GM10248 (cell line): ENCODE measurements around the gene XPOT.

Source experiments
- CTCF ChIA-PET: fragments of 300-600 bp; sonication (Branson Sonifier 250); formaldehyde crosslinking; extraction: SDS; loops from one replicate; lab custom pipeline; 2021; ENCODE audit warnings: antibody characterized with exemption; lab: Yijun Ruan, JAX
- POLR2A ChIA-PET: fragments of 350-650 bp; sonication (Branson Sonifier 250); formaldehyde crosslinking; extraction: SDS; loops from one replicate; lab custom pipeline; 2020; ENCODE audit warnings: antibody characterized with exemption; lab: Yijun Ruan, JAX
- DNase-seq: peaks from one replicate; pipeline ENCODE4 v3.0.0; 2012; ENCODE audit errors: extremely low spot score
- CTCF ChIP-seq: IDR thresholded peaks from 2 replicates; pipeline ENCODE4 v1.5.1; 2012; ENCODE audit warnings: mild to moderate bottlenecking, low read depth; ENCODE audit errors: extremely low read depth, missing control alignments, control extremely low read depth

XPOT gene

GRCh38 chr12:64457032-64457431 lies 52.8 kb downstream of the XPOT start:
- DNase-seq, result no peak
- POLR2A ChIA-PET, result interaction anchor here (0.6 to 0.7 kb wide), 2 partner anchors 164 to 602 kb away, joined by 3 to 6 read pairs; no protein-coding TSS in a partner anchor
- TF ChIP-seq CTCF, result no peak
- CTCF ChIA-PET, result interaction anchor here (0.9 to 1.6 kb wide), 3 partner anchors 10 to 35 kb away, joined by 3 to 6 read pairs (median 4); no protein-coding TSS in a partner anchor

GRCh38 chr12:64457466-64457865 lies 53.3 kb downstream of the XPOT start:
- CTCF ChIA-PET, result interaction anchor here (0.9 to 1.6 kb wide), 3 partner anchors 10 to 35 kb away, joined by 3 to 6 read pairs (median 4); no protein-coding TSS in a partner anchor
- no peak for DNase-seq
- POLR2A ChIA-PET, result interaction anchor here (0.6 to 0.7 kb wide), 2 partner anchors 164 to 602 kb away, joined by 3 to 6 read pairs; no protein-coding TSS in a partner anchor
- TF ChIP-seq CTCF, result no peak

- ChIA-PET POLR2A (no interaction called here), CTCF (interaction anchor here (0.9 to 1.5 kb wide), 3 partner anchors 9 to 34 kb away, joined by 3 to 6 read pairs (median 3); no protein-coding TSS in a partner anchor)
- DNase-seq, result no peak
- no peak for TF ChIP-seq CTCF
Measured at GRCh38 chr12:64457923-64458322, 53.7 kb downstream of the XPOT start.

DNA sequence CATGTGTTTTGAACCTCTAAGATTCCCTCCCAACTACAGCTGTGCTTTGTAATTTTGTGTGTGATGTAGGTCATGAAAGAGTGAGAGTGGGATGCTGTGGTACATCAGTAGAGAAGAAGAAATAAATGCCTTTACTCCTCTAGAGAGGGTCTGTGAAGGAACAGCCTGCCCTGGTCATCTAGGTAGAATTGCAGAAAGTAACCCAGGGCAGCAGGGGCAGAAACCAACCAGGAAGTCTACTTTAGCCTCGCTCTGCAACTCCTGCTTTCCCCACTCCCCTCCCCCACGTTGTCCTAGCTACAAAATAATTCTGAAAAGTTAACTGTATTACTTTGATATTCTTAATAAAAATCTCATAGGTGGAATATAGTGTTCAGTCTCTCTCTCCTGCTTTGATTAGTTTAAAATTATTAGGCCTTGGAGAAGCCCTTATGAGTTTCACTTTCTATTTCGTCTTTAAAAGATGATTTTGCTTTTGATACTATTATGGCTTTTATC lies 55.3 kb downstream of the XPOT start:
- no peak for TF ChIP-seq CTCF
- ChIA-PET CTCF (interaction anchor here (1.0 to 1.5 kb wide), 2 partner anchors 9 to 28 kb away, joined by 3 read pairs; no protein-coding TSS in a partner anchor), POLR2A (no interaction called here)
- DNase-seq, result peak; percentile 17

DNA sequence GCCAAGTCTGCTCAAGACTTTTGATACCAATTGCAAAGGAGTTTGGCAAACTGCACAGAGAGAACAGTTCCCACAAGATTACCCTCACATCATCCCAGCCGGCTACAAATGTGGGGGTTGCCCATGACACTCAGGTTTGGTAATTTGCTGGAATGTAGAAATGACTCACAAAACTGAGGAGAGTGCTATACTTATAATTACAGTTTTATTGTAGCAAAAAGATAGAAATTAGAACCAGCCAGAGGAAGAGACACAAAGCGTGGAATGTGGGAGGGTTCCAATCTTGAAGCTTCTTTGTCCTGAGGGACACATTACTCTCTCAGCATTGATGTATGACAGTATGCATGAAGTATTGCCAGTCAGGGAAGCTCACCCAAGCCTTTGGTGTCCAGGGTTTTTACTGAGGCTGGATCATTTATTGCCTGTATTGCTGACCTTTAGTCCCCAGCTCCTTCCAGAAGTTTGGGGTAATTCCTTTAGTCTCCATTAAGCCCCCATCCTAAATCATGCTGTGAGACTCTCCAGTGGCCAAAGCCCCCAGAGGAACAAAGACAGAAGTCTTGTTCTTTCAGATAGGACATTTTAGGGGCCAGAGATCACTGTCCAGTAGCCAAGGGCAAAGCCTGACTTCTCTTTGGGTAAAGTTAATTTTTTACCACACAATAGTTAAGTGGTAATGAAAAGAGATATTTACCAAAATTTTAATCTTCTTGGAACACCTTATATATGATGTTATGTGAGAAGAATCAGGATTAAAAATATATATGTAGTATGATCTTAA lies 57.6 kb downstream of the XPOT start:
- no peak for DNase-seq
- TF ChIP-seq CTCF, result no peak
- CTCF ChIA-PET, result interaction anchor here (1.5 kb wide), 1 partner anchor 8 kb away, joined by 3 read pairs; no protein-coding TSS in a partner anchor
- POLR2A ChIA-PET, result no interaction called here

GRCh38 chr12:64466178-64466577 lies 62.0 kb downstream of the XPOT start:
- POLR2A ChIA-PET, result no interaction called here
- TF ChIP-seq CTCF, result no peak
- CTCF ChIA-PET, result no interaction called here
- DNase-seq, result no peak
